K562 (cell line): Measurements from ENCODE around the gene PRPF8. TPM values are rescaled to one million over a fixed set of nuclear protein-coding genes. Genes with fewer than 3 reads are reported as not detected.

Experiments used
- CC2D1A ChIP-seq: fragments of 450-650 bp; IDR thresholded peaks from 2 replicates; pipeline ENCODE4 v1.6.1; 2017; ENCODE audit warnings: mild to moderate bottlenecking
- EP400 ChIP-seq: fragments of 450-650 bp; IDR thresholded peaks from 2 replicates; pipeline ENCODE4 v1.6.1; 2017; ENCODE audit warnings: antibody characterized with exemption, mild to moderate bottlenecking, moderate library complexity
- FOSL1 ChIP-seq: fragments of 200-800 bp; sonication (Bioruptor generic); conservative IDR thresholded peaks from 2 replicates; pipeline ENCODE4 v1.6.1; 2016; ENCODE audit warnings: missing genetic modification characterization, missing compliant biosample characterization
- GABPB1 ChIP-seq: sonication (generic); formaldehyde crosslinking; IDR thresholded peaks from 2 replicates; pipeline ENCODE4 v1.8.0; 2022; ENCODE audit warnings: mild to moderate bottlenecking, missing genetic modification reagents
- GATAD2B ChIP-seq: fragments of 450-650 bp; IDR thresholded peaks from 2 replicates; pipeline ENCODE4 v1.6.1; 2017; ENCODE audit warnings: mild to moderate bottlenecking, borderline replicate concordance
- HIVEP1 ChIP-seq: fragments of 250-450 bp; sonication (Bioruptor Pico); IDR thresholded peaks from 2 replicates; pipeline ENCODE4 v1.4.0; 2020; ENCODE audit warnings: mild to moderate bottlenecking
- KDM5B ChIP-seq: fragments of 200-600 bp; sonication (generic); IDR thresholded peaks from 2 replicates; pipeline ENCODE4 v1.6.1; 2012; ENCODE audit warnings: low read depth, mild to moderate bottlenecking, moderate library complexity, low read length, control low read depth, inconsistent platforms; ENCODE audit not compliant: insufficient replicate concordance
- MCM3 ChIP-seq: fragments of 450-650 bp; IDR thresholded peaks from 2 replicates; pipeline ENCODE4 v1.6.1; 2016
- NR4A1 ChIP-seq, 2 experiments: fragments of 250-450 bp in 1 of 2; fragments of 450-650 bp in 1 of 2; sonication (Bioruptor Pico) in 1 of 2; IDR thresholded peaks; 2 replicates each; pipeline versions ENCODE4 v1.4.0 to v1.6.1; 2016 to 2020; ENCODE audit warnings: mild to moderate bottlenecking in 2 of 2, missing compliant biosample characterization in 1 of 2, missing genetic modification characterization in 1 of 2, moderate library complexity in 1 of 2
- SIN3A ChIP-seq, 2 experiments: fragments of 150-350 bp in 1 of 2; IDR thresholded peaks; 2 replicates each; pipeline ENCODE4 v1.6.1; 2011 to 2016; ENCODE audit warnings: borderline replicate concordance in 2 of 2, low read depth in 2 of 2, low read length in 2 of 2, mild to moderate bottlenecking in 2 of 2, moderate library complexity in 2 of 2; ENCODE audit not compliant: control insufficient read depth in 1 of 2
- SIX5 ChIP-seq, 2 experiments: IDR thresholded peaks; 2 replicates each; pipeline ENCODE4 v1.6.1; 2011; ENCODE audit warnings: low read length in 2 of 2, borderline replicate concordance in 1 of 2, low read depth in 1 of 2, mild to moderate bottlenecking in 1 of 2, moderate library complexity in 1 of 2; ENCODE audit not compliant: insufficient read depth in 1 of 2
- SMAD2 ChIP-seq: fragments of 150-350 bp; IDR thresholded peaks from 2 replicates; pipeline ENCODE4 v1.6.1; 2014; ENCODE audit warnings: low read depth, mild to moderate bottlenecking, low read length
- SMARCA4 ChIP-seq: fragments of 450-650 bp; IDR thresholded peaks from 2 replicates; pipeline ENCODE4 v1.6.1; 2016
- SP2 ChIP-seq: IDR thresholded peaks from 2 replicates; pipeline ENCODE4 v1.6.1; 2011; ENCODE audit warnings: mild to moderate bottlenecking, low read depth, low read length, moderate library complexity; ENCODE audit not compliant: poor library complexity, severe bottlenecking; ENCODE audit errors: extremely low read depth
- TAL1 ChIP-seq: fragments of 450-650 bp; IDR thresholded peaks from 2 replicates; pipeline ENCODE4 v1.6.1; 2016; ENCODE audit warnings: mild to moderate bottlenecking
- ZBTB8A ChIP-seq: fragments of 450-650 bp; IDR thresholded peaks from 2 replicates; pipeline ENCODE4 v1.6.1; 2018; ENCODE audit warnings: mild to moderate bottlenecking, moderate library complexity; ENCODE audit not compliant: partially characterized antibody
- polyA plus RNA-seq, 8 experiments: library from polyadenylated mRNA; depleted of rRNA in 4 of 8; stranded (reverse) in 5 of 8; unstranded in 3 of 8; fragments of >200 nt; fragmentation: Nextera tagmentation in 2 of 8; fragmentation: Illumina TruSeq in 1 of 8; extraction: Ambion mirVana in 2 of 8; extraction: Trizol in 1 of 8; gene quantifications; 2 replicates each; pipeline versions ENCODE4 v1.2.1 to v1.2.3, GENCODE V29; 2011 to 2014; ENCODE audit warnings: inconsistent platforms in 1 of 8, missing spikeins in 1 of 8
- total RNA-seq, 7 experiments: library from RNA; depleted of rRNA in 6 of 7; stranded (reverse); fragments of >200 nt in 6 of 7; fragmentation: Illumina TruSeq in 2 of 7; extraction: Trizol in 2 of 7; gene quantifications; 2 replicates each; pipeline versions ENCODE4 v1.2.1 to v1.2.3, GENCODE V29; 2011 to 2021; ENCODE audit warnings: low replicate concordance in 1 of 7
- TF ChIP-seq, protein P1 (sequence below), 2 experiments: fragments of 150-350 bp in 1 of 2; IDR thresholded peaks; 2 replicates each; pipeline ENCODE4 v1.6.1; 2012 to 2016; ENCODE audit warnings: low read depth in 2 of 2, low read length in 2 of 2, mild to moderate bottlenecking in 1 of 2, moderate library complexity in 1 of 2

The PRPF8 gene
- total and polyA plus RNA-seq, 9 of the 15 experiments (the other 6 are each of a cell fraction or from before 2014, with no cell fraction given): 64.3 to 294 (median 85.9) TPM

DNA sequence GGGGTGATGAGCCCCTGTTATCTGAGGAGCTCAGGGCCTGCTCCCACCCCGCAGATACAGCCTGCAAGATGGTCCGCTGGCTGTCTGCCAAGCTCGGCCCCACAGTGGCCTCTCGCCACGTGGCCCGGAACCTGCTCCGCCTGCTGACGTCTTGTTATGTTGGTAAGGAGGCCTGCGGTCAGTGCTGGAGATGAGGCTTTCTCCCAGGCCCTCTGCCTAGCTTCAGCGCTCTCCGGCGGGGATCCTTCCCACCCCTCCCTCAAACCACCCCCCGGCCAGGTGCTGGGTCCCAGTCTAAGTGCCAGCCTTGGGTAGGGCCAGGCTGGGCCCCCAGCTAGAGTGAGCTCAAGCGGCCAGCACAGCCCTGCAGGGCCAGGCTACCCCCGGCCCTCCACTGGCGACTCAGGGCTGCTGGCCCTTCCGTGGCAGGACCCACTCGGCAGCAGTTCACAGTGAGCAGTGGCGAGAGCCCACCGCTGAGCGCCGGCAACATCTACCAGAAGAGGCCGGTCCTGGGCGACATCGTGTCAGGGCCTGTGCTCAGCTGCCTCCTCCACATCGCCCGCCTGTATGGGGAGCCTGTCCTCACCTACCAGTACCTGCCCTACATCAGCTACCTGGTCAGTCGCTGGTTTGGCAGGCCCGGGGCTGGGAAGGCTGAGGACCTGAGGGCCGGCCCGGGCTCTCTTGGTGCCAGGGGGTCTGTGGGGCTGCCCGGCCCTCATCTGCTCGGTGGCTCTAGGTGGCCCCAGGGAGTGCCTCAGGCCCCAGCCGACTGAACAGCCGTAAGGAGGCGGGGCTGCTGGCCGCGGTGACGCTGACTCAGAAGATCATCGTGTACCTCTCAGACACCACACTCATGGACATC, 45.9 kb upstream of the PRPF8 start (continued):
- TF ChIP-seq HIVEP1 (no peak), ZBTB8A (no peak), TAL1 (peak; percentile 69), GABPB1 (CRISPR knock-in tag) (peak; percentile 71; the same call in 1 of the 2 replicates), KDM5B (peak; percentile 19), SP2 (no peak), MCM3 (no peak), SIX5 (IDR thresholded peaks at IDR 0.05; ENCODE audit: borderline replicate concordance in 1 of 2, insufficient read depth in 1 of 2, low read depth in 1 of 2, low read length in 2 of 2) (no peak), EP400 (peak; percentile 84), SMARCA4 (no peak), NR4A1 (CRISPR knock-in tag; IDR thresholded peaks at IDR 0.05) (no peak), NR4A1 (tag; IDR thresholded peaks at IDR 0.05) (peak; percentile 84), GATAD2B (no peak), SMAD2 (no peak), FOSL1 (tag) (peak; percentile 50), CC2D1A (no peak), SIN3A (IDR thresholded peaks at IDR 0.05; ENCODE audit: borderline replicate concordance in 2 of 2, control insufficient read depth in 1 of 2, low read depth in 2 of 2, low read length in 2 of 2) (0 out of 4 replicates have a peak, but pooled peaks of 1 of the 2 experiments have one; percentile 22)
- TF ChIP-seq, protein P1, sequence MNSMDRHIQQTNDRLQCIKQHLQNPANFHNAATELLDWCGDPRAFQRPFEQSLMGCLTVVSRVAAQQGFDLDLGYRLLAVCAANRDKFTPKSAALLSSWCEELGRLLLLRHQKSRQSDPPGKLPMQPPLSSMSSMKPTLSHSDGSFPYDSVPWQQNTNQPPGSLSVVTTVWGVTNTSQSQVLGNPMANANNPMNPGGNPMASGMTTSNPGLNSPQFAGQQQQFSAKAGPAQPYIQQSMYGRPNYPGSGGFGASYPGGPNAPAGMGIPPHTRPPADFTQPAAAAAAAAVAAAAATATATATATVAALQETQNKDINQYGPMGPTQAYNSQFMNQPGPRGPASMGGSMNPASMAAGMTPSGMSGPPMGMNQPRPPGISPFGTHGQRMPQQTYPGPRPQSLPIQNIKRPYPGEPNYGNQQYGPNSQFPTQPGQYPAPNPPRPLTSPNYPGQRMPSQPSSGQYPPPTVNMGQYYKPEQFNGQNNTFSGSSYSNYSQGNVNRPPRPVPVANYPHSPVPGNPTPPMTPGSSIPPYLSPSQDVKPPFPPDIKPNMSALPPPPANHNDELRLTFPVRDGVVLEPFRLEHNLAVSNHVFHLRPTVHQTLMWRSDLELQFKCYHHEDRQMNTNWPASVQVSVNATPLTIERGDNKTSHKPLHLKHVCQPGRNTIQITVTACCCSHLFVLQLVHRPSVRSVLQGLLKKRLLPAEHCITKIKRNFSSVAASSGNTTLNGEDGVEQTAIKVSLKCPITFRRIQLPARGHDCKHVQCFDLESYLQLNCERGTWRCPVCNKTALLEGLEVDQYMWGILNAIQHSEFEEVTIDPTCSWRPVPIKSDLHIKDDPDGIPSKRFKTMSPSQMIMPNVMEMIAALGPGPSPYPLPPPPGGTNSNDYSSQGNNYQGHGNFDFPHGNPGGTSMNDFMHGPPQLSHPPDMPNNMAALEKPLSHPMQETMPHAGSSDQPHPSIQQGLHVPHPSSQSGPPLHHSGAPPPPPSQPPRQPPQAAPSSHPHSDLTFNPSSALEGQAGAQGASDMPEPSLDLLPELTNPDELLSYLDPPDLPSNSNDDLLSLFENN (IDR thresholded peaks at IDR 0.05; ENCODE audit: low read depth in 2 of 2, low read length in 2 of 2): 0 out of 4 replicates have a peak, but pooled peaks of 1 of the 2 experiments have one; percentile 59
